Peyer's patch (tissue), 4 donors: ENCODE measurements around the gene CLDN5. TPM values are rescaled to one million over a fixed set of nuclear protein-coding genes. Genes with fewer than 3 reads are reported as not detected.
A peak's percentile ranks its signal among the peaks of the same experiment; 100 is the strongest.

Experiments
- DNase-seq, 3 donors: peaks; one replicate each; pipeline ENCODE4 v3.0.0-alpha.2; 2017 to 2019
- H3K27ac ChIP-seq, 4 donors: fragments of 200-600 bp; sonication (generic); one replicate each; pipeline ENCODE4 v1.5.1; 2016 to 2019
- H3K27me3 ChIP-seq, 2 donors: fragments of 200-600 bp; sonication (generic); one replicate each; pipeline ENCODE4 v1.5.1; 2019
- H3K36me3 ChIP-seq, 3 donors: fragments of 200-600 bp; sonication (generic); one replicate each; pipeline ENCODE4 v1.5.1; 2016 to 2019
- H3K4me1 ChIP-seq, 4 donors: fragments of 200-600 bp; sonication (generic); one replicate each; pipeline ENCODE4 v1.5.1; 2016 to 2019
- H3K4me3 ChIP-seq, 4 donors: fragments of 200-600 bp; sonication (generic); 1 replicate in 3 of 4; 2 replicates in 1 of 4; pipeline ENCODE4 v1.5.1; 2016 to 2019; ENCODE audit warnings: mild to moderate bottlenecking in 1 of 4
- H3K9me3 ChIP-seq, 4 donors: fragments of 200-600 bp; sonication (generic); one replicate each; pipeline ENCODE4 v1.5.1; 2016 to 2019; ENCODE audit warnings: mild to moderate bottlenecking in 1 of 4
- CTCF ChIP-seq, 6 experiments: fragments of 450-650 bp in 4 of 6; fragments of 200-600 bp in 2 of 6; sonication (generic) in 1 of 6; IDR thresholded peaks; one replicate each; pipeline ENCODE4 v1.5.1; 2017 to 2019; ENCODE audit warnings: antibody characterized with exemption in 6 of 6, mild to moderate bottlenecking in 3 of 6, moderate library complexity in 1 of 6
- POLR2A ChIP-seq, 2 donors: fragments of 450-650 bp; IDR thresholded peaks; one replicate each; pipeline ENCODE4 v1.5.1; 2017; ENCODE audit warnings: antibody characterized with exemption in 2 of 2, mild to moderate bottlenecking in 2 of 2, moderate library complexity in 2 of 2
- total RNA-seq, 4 donors: library from RNA; depleted of rRNA; stranded (reverse); fragments of >200 nt; gene quantifications; one replicate each; pipeline ENCODE4 v1.1.0, GENCODE V29; 2016

Gene CLDN5
- total RNA-seq, 4 donors from 2014 or later = 27.0 to 67.0 (median 34.1) TPM

GRCh38 chr22:19527861-19528417 lies 3.7 kb upstream of the CLDN5 start:
- H3K4me3 ChIP-seq = no peak overlapping the region
- no peaks in the 10 kb centered on the region for H3K36me3 ChIP-seq
- peaks cover 0 to 18% (median 7%) of the 10 kb centered on the region in 4 donors for H3K4me1 ChIP-seq
- TF ChIP-seq CTCF (IDR thresholded peaks at IDR 0.05) (no peak), POLR2A (IDR thresholded peaks at IDR 0.05) (no peak)
- DNase-seq = peak in 1 of 3 donors; percentile 38
- peaks cover 0 to 13% of the 10 kb centered on the region in 2 donors for H3K27me3 ChIP-seq
- no peak overlapping the region for H3K27ac ChIP-seq
- no peaks in the 10 kb centered on the region for H3K9me3 ChIP-seq

- no peaks in the 10 kb centered on the region for H3K9me3 ChIP-seq
- H3K27ac ChIP-seq = no peak overlapping the region
- peaks cover 0 to 18% (median 7%) of the 10 kb centered on the region in 4 donors for H3K4me1 ChIP-seq
- DNase-seq = peak in 1 of 3 donors; percentile 27
- TF ChIP-seq POLR2A (IDR thresholded peaks at IDR 0.05) (no peak), CTCF (IDR thresholded peaks at IDR 0.05) (no peak)
- no peak overlapping the region for H3K4me3 ChIP-seq
- peaks cover 0 to 13% of the 10 kb centered on the region in 2 donors for H3K27me3 ChIP-seq
- H3K36me3 ChIP-seq = no peaks in the 10 kb centered on the region
These were observed 3.1 kb upstream of the CLDN5 start for GRCh38 chr22:19527321-19527721.

- H3K36me3 ChIP-seq = no peaks in the 10 kb centered on the region
- peaks cover 0 to 18% (median 7%) of the 10 kb centered on the region in 4 donors for H3K4me1 ChIP-seq
- H3K4me3 ChIP-seq = no peak overlapping the region
- no peak for TF ChIP-seq CTCF (IDR thresholded peaks at IDR 0.05)
- DNase-seq = peak in 1 of 3 donors; percentile 31
- H3K9me3 ChIP-seq = no peaks in the 10 kb centered on the region
- H3K27me3 ChIP-seq = peaks cover 0 to 13% of the 10 kb centered on the region in 2 donors
- no peak overlapping the region for H3K27ac ChIP-seq
These were observed 2.5 kb upstream of the CLDN5 start for GRCh38 chr22:19526702-19527111.

- no peaks in the 10 kb centered on the region for H3K36me3 ChIP-seq
- H3K9me3 ChIP-seq = no peaks in the 10 kb centered on the region
- no peak for TF ChIP-seq CTCF (IDR thresholded peaks at IDR 0.05)
- no peak overlapping the region for H3K27ac ChIP-seq
- DNase-seq = peak in 1 of 3 donors; percentile 21
- H3K27me3 ChIP-seq = peaks cover 0 to 13% of the 10 kb centered on the region in 2 donors
- H3K4me3 ChIP-seq = no peak overlapping the region
- H3K4me1 ChIP-seq = peaks cover 0 to 18% (median 7%) of the 10 kb centered on the region in 4 donors
These were observed 2.0 kb upstream of the CLDN5 start for GRCh38 chr22:19526076-19526701.

- H3K36me3 ChIP-seq = no peaks in the 10 kb centered on the region
- peaks cover 0 to 13% of the 10 kb centered on the region in 2 donors for H3K27me3 ChIP-seq
- peaks cover 0 to 18% (median 7%) of the 10 kb centered on the region in 4 donors for H3K4me1 ChIP-seq
- peak overlapping the region in 1 of 4 donors; percentile 61 for H3K27ac ChIP-seq
- no peak for DNase-seq
- H3K9me3 ChIP-seq = no peaks in the 10 kb centered on the region
- no peak overlapping the region for H3K4me3 ChIP-seq
- TF ChIP-seq CTCF (IDR thresholded peaks at IDR 0.05) (no peak), POLR2A (IDR thresholded peaks at IDR 0.05) (no peak)
These were observed 1.5 kb upstream of the CLDN5 start for GRCh38 chr22:19525666-19526065.
